Transverse colon (tissue), 4 donors: ENCODE results near the gene THADA. TPM values are rescaled to one million over a fixed set of nuclear protein-coding genes. Genes with fewer than 3 reads are reported as not detected.

Source experiments
- DNase-seq: peaks from one replicate; pipeline ENCODE4 v3.0.0-alpha.2; 2019
- H3K27ac ChIP-seq, 4 donors: fragments of 200-600 bp; sonication (generic); 2 replicates each; pipeline ENCODE4 v1.5.1; 2016 to 2018; ENCODE audit warnings: inconsistent platforms in 4 of 4
- H3K27me3 ChIP-seq: fragments of 200-600 bp; sonication (generic); 2 replicates; pipeline ENCODE4 v1.5.1; 2017; ENCODE audit warnings: inconsistent platforms
- H3K36me3 ChIP-seq, 4 donors: fragments of 200-600 bp; sonication (generic); 2 replicates each; pipeline ENCODE4 v1.5.1; 2017 to 2019; ENCODE audit warnings: inconsistent platforms in 4 of 4
- H3K4me1 ChIP-seq, 4 donors: fragments of 200-600 bp; sonication (generic); 2 replicates each; pipeline ENCODE4 v1.5.1; 2017 to 2020; ENCODE audit warnings: inconsistent platforms in 4 of 4
- H3K4me3 ChIP-seq, 4 donors: fragments of 200-600 bp; sonication (generic); 1 replicate in 1 of 4; 2 replicates in 3 of 4; pipeline versions ENCODE4 v1.5.1 to v1.6.1; 2017 to 2019; ENCODE audit warnings: inconsistent platforms in 4 of 4
- H3K9me3 ChIP-seq, 2 donors: fragments of 200-600 bp; sonication (generic); 2 replicates each; pipeline ENCODE4 v1.5.1; 2017 to 2019; ENCODE audit warnings: inconsistent platforms in 2 of 2
- EP300 ChIP-seq: sonication (generic); formaldehyde crosslinking; IDR thresholded peaks from one replicate; pipeline ENCODE4 v1.6.1; 2017; ENCODE audit warnings: antibody characterized with exemption, low read depth
- POLR2A ChIP-seq: fragments of 450-650 bp; IDR thresholded peaks from one replicate; pipeline ENCODE4 v1.6.1; 2016; ENCODE audit warnings: antibody characterized with exemption, mild to moderate bottlenecking, moderate library complexity
- POLR2AphosphoS5 ChIP-seq, 3 donors: sonication (generic); formaldehyde crosslinking; IDR thresholded peaks; one replicate each; pipeline ENCODE4 v1.6.1; 2016; ENCODE audit warnings: antibody characterized with exemption in 3 of 3
- WGBS, 2 donors: methylation state at CpG; one replicate each; pipeline ENCODE4 v1.1.5; 2018; ENCODE audit warnings: low coverage in 1 of 2; 5-methylcytosine and 5-hydroxymethylcytosine counted together
- in situ Hi-C, 4 donors: fragments of 200-750 bp; cut with MboI; loops; one replicate each; pipeline versions ENCODE4 v1.15.0 to v1.15.1; 2017; ENCODE audit warnings: low sequenced_read_pairs in 3 of 4, low pct_ligation_motif_present in 1 of 4, low pct_unique_long_range_greater_than_20kb in 1 of 4
- intact Hi-C: fragments of 100-400 bp; cut with DNase I; formaldehyde crosslinking; loops from one replicate; pipeline ENCODE4 v1.15.1; 2023; ENCODE audit warnings: low total_unique reads
- total RNA-seq, 4 donors: library from RNA; depleted of rRNA; stranded (reverse); fragments of >200 nt; gene quantifications; one replicate each; pipeline ENCODE4 v1.1.0, GENCODE V29; 2016
- TF ChIP-seq, protein P1 (sequence below), 5 experiments: fragments of 200-600 bp in 3 of 5; fragments of 450-650 bp in 2 of 5; sonication (generic) in 3 of 5; IDR thresholded peaks; 1 replicate in 2 of 5; 2 replicates in 3 of 5; pipeline ENCODE4 v1.5.1; 2016 to 2017; ENCODE audit warnings: antibody characterized with exemption in 5 of 5, inconsistent platforms in 3 of 5, mild to moderate bottlenecking in 2 of 5, moderate library complexity in 1 of 5

Gene THADA
- total RNA-seq, 4 donors from 2014 or later: 21.7 to 78.6 (median 28.1) TPM

DNA sequence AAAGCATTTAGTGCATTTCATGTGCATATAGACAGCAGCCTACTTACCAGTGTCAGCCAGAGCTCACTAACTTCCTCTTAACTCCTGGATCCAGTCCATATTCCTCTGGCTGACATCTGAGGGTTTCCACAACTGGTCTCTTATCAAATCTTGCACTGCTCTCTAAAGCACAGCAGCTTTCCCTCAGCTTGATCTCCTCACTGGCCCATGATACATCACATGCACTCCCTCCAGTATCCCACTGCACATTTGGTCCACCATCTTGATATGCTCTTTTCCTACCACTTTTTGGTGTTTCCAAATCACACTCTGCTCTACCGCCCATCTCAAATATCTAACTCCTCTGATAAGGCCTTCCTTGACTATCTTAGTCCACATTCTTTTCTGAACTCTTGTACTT is 264.4 kb downstream of the THADA start:
- no peaks in the 10 kb centered on the region for H3K27me3 ChIP-seq
- TF ChIP-seq POLR2A (no peak), POLR2AphosphoS5 (IDR thresholded peaks at IDR 0.05) (no peak), EP300 (no peak)
- TF ChIP-seq, protein P1, sequence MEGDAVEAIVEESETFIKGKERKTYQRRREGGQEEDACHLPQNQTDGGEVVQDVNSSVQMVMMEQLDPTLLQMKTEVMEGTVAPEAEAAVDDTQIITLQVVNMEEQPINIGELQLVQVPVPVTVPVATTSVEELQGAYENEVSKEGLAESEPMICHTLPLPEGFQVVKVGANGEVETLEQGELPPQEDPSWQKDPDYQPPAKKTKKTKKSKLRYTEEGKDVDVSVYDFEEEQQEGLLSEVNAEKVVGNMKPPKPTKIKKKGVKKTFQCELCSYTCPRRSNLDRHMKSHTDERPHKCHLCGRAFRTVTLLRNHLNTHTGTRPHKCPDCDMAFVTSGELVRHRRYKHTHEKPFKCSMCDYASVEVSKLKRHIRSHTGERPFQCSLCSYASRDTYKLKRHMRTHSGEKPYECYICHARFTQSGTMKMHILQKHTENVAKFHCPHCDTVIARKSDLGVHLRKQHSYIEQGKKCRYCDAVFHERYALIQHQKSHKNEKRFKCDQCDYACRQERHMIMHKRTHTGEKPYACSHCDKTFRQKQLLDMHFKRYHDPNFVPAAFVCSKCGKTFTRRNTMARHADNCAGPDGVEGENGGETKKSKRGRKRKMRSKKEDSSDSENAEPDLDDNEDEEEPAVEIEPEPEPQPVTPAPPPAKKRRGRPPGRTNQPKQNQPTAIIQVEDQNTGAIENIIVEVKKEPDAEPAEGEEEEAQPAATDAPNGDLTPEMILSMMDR (IDR thresholded peaks at IDR 0.05): no peak
- peaks cover 16 to 59% (median 25%) of the 10 kb centered on the region in 4 donors for H3K4me1 ChIP-seq
- in situ Hi-C loops (no loop called here), intact Hi-C loops (no loop called here)
- H3K9me3 ChIP-seq: no peaks in the 10 kb centered on the region
- DNase-seq: no peak
- no peaks in the 10 kb centered on the region for H3K36me3 ChIP-seq
- no peak overlapping the region for H3K4me3 ChIP-seq
- 97% methylated on average over 1 of the region's 1 CpG; no CpG with 5 or more reads in 1 of the 2 donors for WGBS, 2 donors
- peak overlapping the region; percentile 30 to 77 (median 58) for H3K27ac ChIP-seq

DNA sequence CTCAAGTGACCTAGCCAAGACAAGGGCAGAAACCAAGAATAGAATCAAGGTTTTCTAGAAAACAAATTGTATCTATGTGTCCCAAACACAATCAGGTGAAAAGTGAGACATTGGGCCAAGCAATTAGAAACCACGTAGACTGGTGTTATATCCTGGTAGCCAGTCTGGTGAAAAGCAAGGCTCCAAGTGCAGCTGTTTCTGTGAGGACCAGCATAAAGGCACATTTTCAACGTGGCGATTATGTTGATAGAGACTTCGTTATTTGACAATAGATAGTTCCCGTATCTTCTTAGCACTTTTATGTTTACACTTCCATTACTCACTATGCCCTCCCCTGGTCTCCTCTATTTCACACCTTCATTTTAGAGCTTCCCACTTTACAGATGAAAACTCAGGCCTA is 266.2 kb downstream of the THADA start:
- intact Hi-C loops: no loop called here

DNA sequence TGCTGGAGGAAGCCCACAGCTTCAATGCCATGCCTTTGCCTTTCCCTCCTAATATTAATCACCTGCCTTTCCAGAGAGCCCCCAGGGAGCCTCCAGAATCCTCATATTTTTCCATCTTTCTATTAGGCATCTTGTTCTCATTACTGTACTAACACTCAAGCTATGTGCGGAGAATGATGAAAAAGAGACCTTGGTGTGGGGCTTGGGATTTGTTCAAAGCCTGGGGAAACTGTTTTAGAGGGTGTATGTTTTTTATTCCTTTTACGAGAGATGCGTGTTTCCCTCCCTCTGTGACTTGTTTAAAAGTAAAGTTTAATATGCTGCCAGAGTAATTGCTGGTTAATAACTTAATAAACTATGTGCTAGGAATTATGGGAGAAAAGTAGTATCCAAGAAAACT is 267.0 kb downstream of the THADA start:
- TF ChIP-seq, protein P1 (IDR thresholded peaks at IDR 0.05): no peak
- TF ChIP-seq POLR2A (no peak), POLR2AphosphoS5 (IDR thresholded peaks at IDR 0.05) (no peak), EP300 (no peak)
- Histone ChIP-seq H3K27ac (peak overlapping the region; percentile 65 to 76 (median 69)), H3K4me1 (peaks cover 16 to 66% (median 22%) of the 10 kb centered on the region in 4 donors), H3K9me3 (no peaks in the 10 kb centered on the region), H3K27me3 (no peaks in the 10 kb centered on the region), H3K4me3 (no peak overlapping the region), H3K36me3 (no peaks in the 10 kb centered on the region)
- DNase-seq: no peak
- 46 to 78% methylated on average over 3 of the region's 3 CpGs for WGBS, 2 donors
- in situ Hi-C loops: no loop called here
- intact Hi-C loops: no loop called here

More for the DNA sequence above, 266.2 kb downstream of the THADA start:
- Histone ChIP-seq H3K27me3 (no peaks in the 10 kb centered on the region), H3K9me3 (no peaks in the 10 kb centered on the region), H3K4me1 (peaks cover 20 to 64% (median 25%) of the 10 kb centered on the region in 4 donors), H3K27ac (peak overlapping the region; percentile 65 to 76 (median 69)), H3K36me3 (no peaks in the 10 kb centered on the region), H3K4me3 (no peak overlapping the region)
- DNase-seq: no peak
- 77 to 82% methylated on average over 5 of the region's 5 CpGs for WGBS, 2 donors
- no peak for TF ChIP-seq POLR2A
- TF ChIP-seq, protein P1 (IDR thresholded peaks at IDR 0.05): no peak
- no peak for TF ChIP-seq EP300
- TF ChIP-seq POLR2AphosphoS5 (IDR thresholded peaks at IDR 0.05): no peak
- in situ Hi-C loops: no loop called here

DNA sequence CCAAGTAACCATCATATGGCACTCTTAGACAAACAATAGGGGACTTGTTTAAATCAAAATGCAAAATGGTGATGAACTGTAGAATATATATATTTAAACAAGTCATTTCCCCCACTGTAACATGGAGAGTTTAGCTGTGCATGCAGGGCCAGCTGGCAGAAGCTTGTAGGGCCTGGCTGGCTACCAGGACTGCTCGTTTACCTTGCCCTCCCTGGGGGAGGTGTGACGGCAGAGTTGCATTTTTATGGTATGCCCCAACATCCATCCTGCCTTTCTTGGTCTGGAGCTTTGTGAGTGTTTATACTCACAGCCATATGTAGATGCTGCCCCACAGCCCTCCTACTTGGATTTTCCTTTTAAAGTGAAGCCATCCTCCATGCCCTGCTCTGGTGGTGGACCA is 267.7 kb downstream of the THADA start:
- no peaks in the 10 kb centered on the region for H3K27me3 ChIP-seq
- H3K4me1 ChIP-seq: peaks cover 13 to 63% (median 17%) of the 10 kb centered on the region in 4 donors
- H3K9me3 ChIP-seq: no peaks in the 10 kb centered on the region
- WGBS, 2 donors: 51% methylated on average over 2 of the region's 2 CpGs; no CpG with 5 or more reads in 1 of the 2 donors
- peak overlapping the region; percentile 65 to 76 (median 69) for H3K27ac ChIP-seq
- intact Hi-C loops: no loop called here
- no peak for DNase-seq
- in situ Hi-C loops: no loop called here
- H3K4me3 ChIP-seq: no peak overlapping the region
- no peak for TF ChIP-seq POLR2AphosphoS5 (IDR thresholded peaks at IDR 0.05)
- TF ChIP-seq, protein P1 (IDR thresholded peaks at IDR 0.05): no peak
- TF ChIP-seq EP300: no peak
- TF ChIP-seq POLR2A: no peak
- H3K36me3 ChIP-seq: no peaks in the 10 kb centered on the region
